PC-3 (cell line): ENCODE data around the gene RNU5B-1.

Experiments used
- CTCF ChIP-seq: fragments of 300-600 bp; sonication (generic); conservative IDR thresholded peaks from 2 replicates; pipeline ENCODE4 v1.5.1; 2017; ENCODE audit warnings: antibody characterized with exemption, low read depth, mild to moderate bottlenecking, low read length
- EZH2 ChIP-seq: fragments of 300-600 bp; sonication (generic); IDR thresholded peaks from one replicate; pipeline ENCODE4 v1.6.1; 2017; ENCODE audit warnings: antibody characterized with exemption, mild to moderate bottlenecking, low read length; ENCODE audit not compliant: unreplicated experiment

- TF ChIP-seq CTCF (no peak), EZH2 (no peak)
These were observed 34.9 kb downstream of the RNU5B-1 start for GRCh38 chr15:65339416-65339815.
